ENCODE measurements around the gene MTRFR.
"Not testable (repeated sequence)": the region's sequence is repeated elsewhere in the genome, so short reads cannot be mapped to it uniquely, and the experiment has no call there.

The MTRFR gene

GRCh38 chr12:123245678-123246077, 12.4 kb downstream of the MTRFR start:
- TF ChIP-seq CTCF (IDR thresholded peaks at IDR 0.05; ENCODE audit: low read depth, low read length) (no peak), EZH2phosphoT487 (IDR thresholded peaks at IDR 0.05; ENCODE audit: low read depth) (no peak)
- H3K4me3 ChIP-seq (ENCODE audit: low read length): no peak overlapping the region
- H3K9ac ChIP-seq (ENCODE audit: low read length): no peak overlapping the region
- no peaks in the 10 kb centered on the region for H3K4me1 ChIP-seq (ENCODE audit: low read length)
- H3K79me2 ChIP-seq (ENCODE audit: low read length): peaks cover 46% of the 10 kb centered on the region
- H3K27ac ChIP-seq (ENCODE audit: low read length): no peak overlapping the region
- no peak overlapping the region for H2AFZ ChIP-seq (ENCODE audit: low read depth, low read length)
- peaks cover 19% of the 10 kb centered on the region for H4K20me1 ChIP-seq (ENCODE audit: insufficient read depth, low read length)
- no peaks in the 10 kb centered on the region for H3K27me3 ChIP-seq (ENCODE audit: low read depth, low read length)
- no peaks in the 10 kb centered on the region for H3K9me3 ChIP-seq (ENCODE audit: insufficient read depth, low read length)
- H3K4me2 ChIP-seq (ENCODE audit: low read length): no peak overlapping the region
- H3K36me3 ChIP-seq (replicated peaks; ENCODE audit: low read depth, low read length): peaks cover 10% of the 10 kb centered on the region

DNA sequence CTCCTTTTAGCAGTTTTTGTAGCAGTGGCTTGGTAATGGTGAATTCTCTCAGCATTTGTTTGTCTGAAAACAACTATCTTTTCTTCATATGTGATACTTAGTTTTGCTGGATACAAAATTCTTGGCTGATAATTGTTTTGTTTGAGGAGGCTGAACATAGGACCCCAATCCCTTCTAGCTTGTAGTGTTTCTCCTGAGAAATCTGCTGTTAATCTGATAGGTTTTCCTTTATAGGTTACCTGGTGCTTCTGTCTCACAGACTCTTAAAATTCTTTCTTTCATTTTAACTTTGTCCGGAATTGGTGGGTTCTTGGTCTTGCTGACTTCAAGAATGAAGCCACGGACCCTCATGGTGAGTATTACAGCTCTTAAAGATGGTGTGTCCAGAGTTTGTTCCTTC, 14.9 kb downstream of the MTRFR start:
- Histone ChIP-seq H3K79me2 (ENCODE audit: low read length) (peaks cover 56% of the 10 kb centered on the region), H4K20me1 (ENCODE audit: insufficient read depth, low read length) (peaks cover 13% of the 10 kb centered on the region)
- not testable (repeated sequence) for H3K27ac ChIP-seq (ENCODE audit: low read length); H3K9me3 ChIP-seq (ENCODE audit: insufficient read depth, low read length); H3K4me1 ChIP-seq (ENCODE audit: low read length); H3K4me2 ChIP-seq (ENCODE audit: low read length); H3K36me3 ChIP-seq (replicated peaks; ENCODE audit: low read depth, low read length); H2AFZ ChIP-seq (ENCODE audit: low read depth, low read length); H3K4me3 ChIP-seq (ENCODE audit: low read length); H3K9ac ChIP-seq (ENCODE audit: low read length); H3K27me3 ChIP-seq (ENCODE audit: low read depth, low read length)

- H4K20me1 ChIP-seq (ENCODE audit: insufficient read depth, low read length): peaks cover 11% of the 10 kb centered on the region
These were observed 15.9 kb downstream of the MTRFR start for GRCh38 chr12:123248996-123249741.

DNA sequence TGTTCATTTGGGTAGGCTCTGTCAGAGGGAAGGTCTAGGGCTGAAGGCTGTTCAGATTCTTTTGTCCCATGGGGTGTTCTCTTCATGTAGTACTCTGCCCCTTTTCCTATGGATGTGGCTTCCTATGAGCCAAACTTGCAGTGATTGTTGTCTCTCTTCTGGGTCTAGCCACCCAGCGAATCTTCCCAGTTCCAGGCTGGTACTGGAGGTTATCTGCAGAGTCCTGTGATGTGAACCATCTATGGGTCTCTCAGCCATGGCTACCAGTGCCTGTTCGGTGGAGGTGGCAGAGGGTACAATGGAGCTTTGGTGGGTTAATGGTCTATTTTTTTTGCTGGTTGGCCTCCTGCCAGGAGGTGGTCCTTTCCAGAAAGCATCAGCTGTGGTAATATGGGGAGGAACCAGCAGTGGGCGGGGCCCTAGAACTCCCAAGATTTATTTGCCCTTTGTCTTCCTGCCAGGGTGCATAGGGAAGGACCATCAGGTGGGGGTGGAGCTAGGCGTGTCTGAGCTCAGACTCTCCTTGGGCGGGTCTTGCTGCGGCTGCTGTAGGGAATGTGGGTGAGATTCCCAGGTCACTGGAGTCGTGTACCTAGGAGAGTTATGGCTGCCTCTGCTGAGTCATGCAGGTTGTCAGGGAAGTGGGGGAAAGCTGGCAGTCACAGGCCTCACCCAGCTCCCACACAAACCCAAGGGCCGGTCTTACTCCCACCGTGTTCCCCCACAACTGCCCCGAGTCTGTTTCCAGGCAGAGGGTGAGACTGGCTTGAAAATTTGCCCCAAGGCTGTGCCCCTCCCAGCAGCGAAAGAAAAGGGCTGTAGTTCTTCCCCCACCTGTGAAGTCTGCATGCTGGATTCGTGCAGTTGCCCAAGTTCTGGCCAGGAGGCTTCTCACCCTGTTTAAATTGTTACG, 17.5 kb downstream of the MTRFR start:
- Histone ChIP-seq H3K4me3 (ENCODE audit: low read length) (no peak overlapping the region), H3K27ac (ENCODE audit: low read length) (no peak overlapping the region), H3K9ac (ENCODE audit: low read length) (no peak overlapping the region)

More at GRCh38 chr12:123248996-123249741, 15.9 kb downstream of the MTRFR start:
- H3K4me3 ChIP-seq (ENCODE audit: low read length); H3K9me3 ChIP-seq (ENCODE audit: insufficient read depth, low read length); H2AFZ ChIP-seq (ENCODE audit: low read depth, low read length); H3K36me3 ChIP-seq (replicated peaks; ENCODE audit: low read depth, low read length); H3K27me3 ChIP-seq (ENCODE audit: low read depth, low read length); H3K4me1 ChIP-seq (ENCODE audit: low read length); H3K4me2 ChIP-seq (ENCODE audit: low read length); H3K27ac ChIP-seq (ENCODE audit: low read length); H3K9ac ChIP-seq (ENCODE audit: low read length): not testable (repeated sequence)
- H3K79me2 ChIP-seq (ENCODE audit: low read length): peaks cover 56% of the 10 kb centered on the region

More for the DNA sequence above, 17.5 kb downstream of the MTRFR start:
- peaks cover 11% of the 10 kb centered on the region for H4K20me1 ChIP-seq (ENCODE audit: insufficient read depth, low read length)
- no peaks in the 10 kb centered on the region for H3K4me1 ChIP-seq (ENCODE audit: low read length)
- H3K9me3 ChIP-seq (ENCODE audit: insufficient read depth, low read length): no peaks in the 10 kb centered on the region
- TF ChIP-seq EZH2phosphoT487 (IDR thresholded peaks at IDR 0.05; ENCODE audit: low read depth): no peak
- TF ChIP-seq CTCF (IDR thresholded peaks at IDR 0.05; ENCODE audit: low read depth, low read length): no peak
- no peak overlapping the region for H2AFZ ChIP-seq (ENCODE audit: low read depth, low read length)
- H3K27me3 ChIP-seq (ENCODE audit: low read depth, low read length): no peaks in the 10 kb centered on the region
- peaks cover 17% of the 10 kb centered on the region for H3K36me3 ChIP-seq (replicated peaks; ENCODE audit: low read depth, low read length)
- peaks cover 49% of the 10 kb centered on the region for H3K79me2 ChIP-seq (ENCODE audit: low read length)
- no peak overlapping the region for H3K4me2 ChIP-seq (ENCODE audit: low read length)
